GM19043 (cell line): ENCODE measurements around the gene PKMYT1.

Experiments used
- ATAC-seq: cut with Tn5 transposase; IDR thresholded peaks from one replicate; pipeline ENCODE4 v1.9.1; 2021; ENCODE audit warnings: low read depth; ENCODE audit not compliant: unreplicated experiment

Gene PKMYT1

DNA sequence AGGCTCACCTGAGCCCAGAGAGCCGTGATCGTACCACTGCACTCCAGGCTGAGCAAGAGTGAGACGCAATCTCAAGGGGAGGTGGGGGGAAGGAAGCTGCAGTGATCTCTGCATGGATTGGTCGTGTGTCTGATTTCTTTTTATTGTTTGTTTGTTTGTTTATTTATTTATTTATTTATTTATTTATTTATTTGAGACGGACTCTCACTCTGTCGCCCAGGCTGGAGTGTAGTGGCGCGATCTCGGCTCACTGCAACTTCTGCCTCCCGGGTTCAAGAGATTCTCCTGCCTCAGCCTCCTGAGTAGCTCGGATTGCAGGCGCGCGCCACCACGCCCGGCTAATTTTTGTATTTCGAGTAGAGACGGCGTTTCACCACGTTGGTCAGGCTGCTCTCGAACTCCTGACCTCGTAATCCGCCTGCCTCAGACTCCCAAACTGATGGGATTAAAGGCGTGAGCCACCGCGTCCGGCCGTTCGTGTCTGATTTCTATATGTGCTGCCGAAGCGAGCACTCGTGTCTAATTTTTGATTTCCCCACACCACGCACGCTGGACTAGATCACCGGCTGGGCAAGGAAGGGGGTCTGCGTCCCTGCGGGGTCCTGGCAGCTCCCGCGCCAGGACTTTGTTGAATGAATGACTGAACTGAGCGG is 39.5 kb upstream of the PKMYT1 start:
- no peak for ATAC-seq

DNA sequence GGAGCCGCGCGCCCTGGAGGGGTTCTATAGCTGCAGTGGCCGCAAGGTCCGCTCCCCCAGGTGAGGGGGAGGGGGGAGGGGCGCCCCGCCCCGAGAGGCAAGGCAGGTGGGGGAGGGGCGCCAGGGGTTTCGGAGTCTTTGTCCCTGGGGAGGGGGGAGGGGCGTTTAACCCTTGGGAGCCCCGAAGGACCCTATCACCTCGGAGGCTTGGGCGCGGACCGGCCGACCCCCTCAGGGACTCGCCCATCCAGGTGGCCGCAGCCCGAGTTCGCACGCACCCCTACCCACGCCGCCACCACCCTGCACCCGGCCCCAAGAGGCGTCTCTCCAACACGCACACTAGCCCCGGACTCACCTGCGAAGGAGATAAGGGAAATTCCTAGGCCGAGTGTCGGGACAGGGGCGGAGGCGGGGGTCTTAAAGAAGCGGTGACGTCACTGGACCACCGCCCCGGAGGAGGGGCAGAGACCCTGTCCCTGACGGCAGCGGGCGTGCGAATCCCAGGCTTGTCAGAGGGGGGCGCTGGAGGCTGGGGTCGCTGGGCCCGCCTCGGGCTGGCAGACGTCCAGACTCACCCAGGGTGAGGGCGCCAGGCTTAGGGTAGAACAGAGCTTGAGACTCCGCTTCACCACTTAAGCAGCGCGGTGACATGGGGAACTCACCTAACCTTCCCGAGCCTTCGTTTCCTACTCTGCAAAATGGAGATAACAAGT is 37.7 kb upstream of the PKMYT1 start, which contains the start of gene CLDN6:
CLDN6 (minus strand) TSS at position 390 of the 713 bp plus-strand sequence. CDS start 2,162 bp downstream, outside the sequence.
- ATAC-seq = no peak

DNA sequence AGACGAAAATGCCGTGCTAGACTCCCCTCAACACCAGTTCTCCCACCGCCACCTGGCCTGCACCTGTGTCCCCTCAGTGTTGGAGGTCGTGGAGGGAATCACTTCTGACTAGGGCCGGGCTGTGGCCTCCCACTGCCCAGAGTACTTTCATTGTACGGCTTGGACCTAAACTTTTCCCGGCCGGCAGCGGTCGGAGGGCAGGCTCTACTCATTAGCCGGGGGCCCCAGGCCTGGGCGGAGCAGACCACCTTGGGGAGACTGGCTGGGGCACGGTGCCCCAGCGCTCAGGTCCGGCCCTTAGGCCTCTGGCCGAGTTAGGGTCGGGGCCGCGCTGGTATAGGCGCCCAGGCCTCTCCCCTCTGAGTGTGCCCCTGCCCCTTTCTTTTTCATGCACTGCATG is 37.1 kb upstream of the PKMYT1 start:
- ATAC-seq = no peak

DNA sequence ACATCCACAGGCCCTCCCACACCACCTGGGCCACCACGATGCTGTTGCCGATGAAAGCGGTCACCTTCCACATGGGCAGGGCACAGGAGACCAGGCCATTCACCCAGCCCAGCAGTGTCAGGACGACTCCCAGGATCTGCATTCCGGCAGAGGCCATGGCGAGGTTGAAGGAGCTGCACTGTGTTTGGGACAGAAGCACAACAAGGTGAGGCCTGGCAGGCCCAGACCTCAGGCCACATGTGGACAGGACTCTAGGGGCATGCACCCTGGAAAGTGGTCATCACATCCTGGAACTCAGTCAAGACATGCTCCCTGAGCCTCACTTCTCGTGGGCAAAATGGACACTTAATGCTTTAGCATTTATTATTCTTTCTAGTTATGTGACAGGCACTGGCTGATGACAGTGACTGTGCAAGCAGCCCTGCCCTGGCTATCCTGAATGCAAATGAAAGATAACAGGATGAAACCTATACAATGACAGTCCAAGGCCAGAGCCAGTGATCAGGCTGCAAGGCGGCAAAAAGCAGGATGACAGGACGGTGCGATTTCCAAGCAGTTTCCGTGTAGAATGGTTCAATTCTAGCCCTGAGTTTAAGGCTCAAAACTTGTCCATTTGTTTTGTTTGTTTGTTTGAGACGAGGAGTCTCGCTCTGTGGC is 35.7 kb upstream of the PKMYT1 start:
- ATAC-seq = no peak

DNA sequence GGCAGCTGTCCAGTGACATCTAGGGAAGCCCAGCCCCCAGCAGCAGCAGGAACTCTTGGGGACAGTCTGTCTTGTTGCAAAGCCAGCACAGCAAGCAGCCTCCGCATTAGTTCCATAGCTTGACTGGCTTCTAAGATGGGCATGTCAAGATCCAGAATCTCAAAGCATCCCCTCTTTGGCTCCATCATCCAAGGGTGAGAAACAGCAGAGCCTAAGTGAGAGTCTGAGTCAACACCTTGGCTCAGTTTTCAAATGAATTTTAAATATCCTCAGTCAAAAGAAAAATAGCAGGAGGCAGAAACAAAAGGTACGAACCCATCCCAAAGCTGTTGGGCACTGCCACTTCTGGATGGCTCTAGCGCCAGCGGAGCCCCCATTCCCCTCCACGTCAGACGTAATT is 34.7 kb upstream of the PKMYT1 start:
- no peak for ATAC-seq

DNA sequence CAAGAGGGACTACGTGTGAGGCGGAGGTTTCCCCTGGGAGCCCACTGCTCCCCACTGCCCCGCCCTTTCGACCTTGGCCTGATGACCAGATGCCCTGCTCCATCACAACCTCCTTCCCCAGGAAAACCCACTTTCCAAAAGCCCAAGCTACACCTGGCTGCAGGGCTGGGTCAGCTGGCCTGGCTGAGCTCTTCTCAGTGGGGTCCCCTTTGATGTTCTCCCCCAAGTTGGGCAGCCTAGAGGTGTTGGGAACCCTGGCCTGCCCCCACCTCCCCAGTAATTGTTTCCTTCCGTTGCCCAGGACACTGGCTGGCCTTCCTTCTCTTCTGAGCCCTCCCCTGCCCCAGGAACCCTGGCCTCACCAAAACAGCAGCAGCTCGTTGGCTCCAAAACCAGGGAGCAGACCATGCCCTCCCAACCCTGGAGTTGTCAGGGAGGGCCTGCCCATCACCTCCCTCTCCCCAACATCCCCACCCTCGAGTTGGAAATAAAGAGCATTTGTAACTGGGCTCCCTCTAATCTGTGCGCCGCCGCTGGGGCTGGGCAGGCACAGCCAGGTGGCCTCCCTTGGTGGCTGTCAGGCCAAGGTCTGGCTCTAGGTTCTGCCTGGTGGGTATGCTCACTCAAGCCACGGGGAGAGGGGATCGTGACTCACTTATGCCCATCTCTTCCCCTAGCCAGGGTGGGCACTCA is 33.9 kb upstream of the PKMYT1 start:
- ATAC-seq = no peak

DNA sequence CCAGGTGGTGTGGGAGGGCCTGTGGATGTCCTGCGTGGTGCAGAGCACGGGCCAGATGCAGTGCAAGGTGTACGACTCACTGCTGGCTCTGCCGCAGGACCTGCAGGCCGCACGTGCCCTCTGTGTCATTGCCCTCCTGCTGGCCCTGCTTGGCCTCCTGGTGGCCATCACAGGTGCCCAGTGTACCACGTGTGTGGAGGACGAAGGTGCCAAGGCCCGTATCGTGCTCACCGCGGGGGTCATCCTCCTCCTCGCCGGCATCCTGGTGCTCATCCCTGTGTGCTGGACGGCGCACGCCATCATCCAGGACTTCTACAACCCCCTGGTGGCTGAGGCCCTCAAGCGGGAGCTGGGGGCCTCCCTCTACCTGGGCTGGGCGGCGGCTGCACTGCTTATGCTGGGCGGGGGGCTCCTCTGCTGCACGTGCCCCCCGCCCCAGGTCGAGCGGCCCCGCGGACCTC is 33.3 kb upstream of the PKMYT1 start:
- no peak for ATAC-seq

DNA sequence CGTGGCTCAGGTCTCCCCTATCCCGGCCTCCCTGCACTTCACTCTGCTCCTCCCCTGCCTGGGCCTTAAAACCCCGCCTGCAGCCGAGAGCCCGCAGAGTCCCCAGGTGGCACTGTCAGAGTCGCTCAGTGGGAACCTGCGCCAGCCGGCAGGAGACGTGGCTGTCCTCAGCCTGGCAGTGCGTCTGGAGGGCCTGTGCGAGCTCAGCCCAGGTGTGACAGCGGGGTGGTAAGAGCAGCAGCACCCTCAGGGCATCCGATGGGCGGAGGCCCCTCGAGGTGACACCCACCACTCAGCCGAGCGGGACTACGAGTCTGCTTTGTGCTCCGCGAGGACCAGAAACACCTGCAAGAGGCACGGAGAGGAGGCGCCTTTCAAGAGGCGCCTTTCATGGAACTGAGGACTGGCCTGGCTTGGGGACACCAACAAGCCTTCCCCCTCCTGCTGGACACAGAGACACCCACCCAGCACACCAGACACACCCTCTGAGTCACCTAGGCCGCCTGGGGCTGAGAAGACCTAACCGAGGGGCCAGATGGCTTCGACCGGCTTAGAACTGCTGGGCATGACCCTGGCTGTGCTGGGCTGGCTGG is 32.7 kb upstream of the PKMYT1 start, which contains the start of gene CLDN9:
CLDN9 (plus strand) TSS at position 96 of the 593 bp plus-strand sequence; CDS start at position 536, 440 bp downstream.
- no peak for ATAC-seq

DNA sequence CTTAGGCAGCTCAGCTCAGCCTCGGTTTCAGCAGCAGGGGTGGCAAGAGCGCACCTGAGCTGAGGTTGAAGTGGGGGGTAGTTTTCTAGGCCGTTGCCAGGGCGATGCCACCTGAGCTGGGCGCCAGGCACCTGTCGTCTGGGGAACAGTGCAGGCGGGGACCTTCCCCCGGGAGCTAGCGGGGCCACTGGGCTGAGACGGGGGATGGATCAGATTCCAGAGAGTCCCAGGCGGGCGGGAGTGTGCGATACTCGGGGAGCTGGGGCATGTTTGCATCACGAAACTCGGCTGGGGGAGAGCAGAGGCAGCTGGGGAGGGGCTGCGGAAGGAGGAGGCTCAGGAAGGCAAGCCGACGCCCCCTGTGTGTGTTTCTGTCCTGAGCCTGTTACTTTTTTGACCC is 32.0 kb upstream of the PKMYT1 start:
- no peak for ATAC-seq

DNA sequence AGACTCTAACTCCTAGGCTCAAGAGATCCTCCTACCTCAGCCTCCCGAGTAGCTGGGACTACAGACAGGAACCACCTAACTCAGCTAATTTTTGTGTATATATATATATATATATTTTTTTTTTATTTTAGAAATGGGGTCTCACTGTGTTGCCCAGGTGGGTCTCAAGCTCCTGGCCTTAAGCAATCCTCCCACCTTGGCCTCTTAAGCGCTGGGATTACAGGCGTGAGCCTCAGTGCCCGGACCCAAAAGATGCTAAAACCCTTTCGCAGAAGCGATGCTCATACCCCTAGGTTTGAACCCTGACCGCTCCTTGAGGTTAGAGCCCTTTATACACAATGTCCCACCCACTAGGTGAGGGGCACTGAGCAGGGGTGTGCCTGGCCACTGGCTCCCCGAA is 30.3 kb upstream of the PKMYT1 start:
- ATAC-seq = no peak

DNA sequence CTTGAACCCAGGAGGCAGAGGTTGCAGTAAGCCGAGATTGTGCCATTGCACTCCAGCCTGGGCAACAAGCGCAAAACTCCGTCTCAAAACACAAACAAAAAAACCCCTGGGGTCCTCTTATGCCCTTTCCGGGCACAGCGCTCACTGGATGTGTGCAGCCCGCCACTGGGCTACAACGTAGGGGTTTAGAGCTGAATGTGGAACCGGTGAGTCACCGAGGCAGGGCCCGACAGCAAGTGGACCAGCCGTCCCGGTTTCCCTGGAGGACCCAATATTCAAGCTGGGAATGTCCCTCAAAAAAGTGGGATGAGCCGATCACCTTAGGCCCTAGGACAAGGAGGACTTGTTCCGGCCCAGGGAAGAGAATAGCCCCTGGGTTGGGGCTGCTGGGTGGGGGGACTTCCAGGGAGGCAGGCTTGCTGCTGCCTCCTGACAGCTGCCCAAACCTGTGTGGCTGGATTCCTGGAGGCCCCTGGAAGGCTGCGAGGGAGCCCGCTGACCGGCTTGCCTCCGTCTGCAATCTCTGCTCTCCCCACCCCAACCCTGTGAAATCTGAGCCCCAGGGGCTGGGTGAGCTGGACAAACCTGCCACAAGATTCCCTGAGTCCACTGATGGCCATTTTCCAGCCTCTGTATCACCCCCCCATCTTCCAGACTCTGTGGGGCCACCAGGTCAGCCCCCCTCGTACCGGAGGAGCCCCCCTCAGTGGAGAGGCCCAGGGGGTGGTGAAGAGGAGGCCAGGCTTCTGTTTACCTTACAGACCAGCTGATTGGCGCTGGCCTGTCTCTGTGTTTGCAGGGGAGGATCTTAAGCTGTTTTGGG is 29.5 kb upstream of the PKMYT1 start:
- ATAC-seq = no peak

DNA sequence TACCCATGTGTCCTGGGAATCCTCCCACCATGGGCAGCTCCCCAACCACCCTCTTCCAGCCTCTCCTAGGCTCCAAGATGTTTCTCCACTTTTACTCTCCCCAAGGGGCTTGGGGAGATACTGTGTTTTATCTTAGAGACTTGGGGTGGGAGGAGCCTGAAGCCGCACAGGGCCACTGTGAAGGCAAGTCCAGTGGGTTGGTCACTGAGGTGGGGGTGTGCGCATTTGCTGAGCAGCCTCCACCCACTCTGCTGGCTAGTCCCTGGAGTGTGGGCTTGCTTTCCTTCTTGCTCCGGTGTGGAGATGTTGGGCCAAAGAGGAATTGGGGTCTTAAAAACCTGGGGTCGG is 28.4 kb upstream of the PKMYT1 start:
- ATAC-seq = no peak

DNA sequence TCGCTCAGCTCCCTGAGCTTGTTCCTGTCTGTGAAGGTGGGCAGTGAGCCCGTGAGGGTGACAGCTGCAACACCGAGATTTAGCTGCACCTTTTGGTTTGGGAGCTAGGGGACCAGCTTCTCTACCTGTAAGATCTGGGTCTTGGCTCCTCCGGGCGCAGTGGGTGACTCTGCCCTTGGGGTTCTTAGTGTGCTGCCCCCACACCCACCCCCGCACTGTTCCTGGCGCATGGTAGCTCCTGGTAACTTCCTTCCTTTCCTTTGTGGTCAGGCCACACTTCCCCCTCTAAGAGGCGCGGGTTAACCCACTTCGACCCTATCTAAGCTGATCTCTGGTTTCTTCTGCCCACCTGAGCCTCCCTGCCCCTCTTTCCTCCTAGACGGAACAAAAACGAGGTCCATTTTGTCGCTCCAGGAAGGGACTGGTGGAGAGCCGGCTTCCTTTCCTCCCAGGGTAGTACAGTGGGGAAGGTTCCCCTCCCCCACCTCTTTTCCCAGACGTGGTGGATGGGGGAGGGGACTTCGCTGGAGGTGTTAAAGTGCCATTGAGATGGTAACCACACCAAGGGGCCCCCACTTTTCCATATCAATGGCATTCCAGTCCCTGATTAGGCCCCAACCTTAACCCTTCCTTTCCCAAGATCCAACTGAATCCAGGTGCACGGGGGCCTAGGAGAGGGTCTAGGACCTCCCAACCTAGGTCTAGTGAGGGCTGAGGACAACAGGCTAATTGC is 27.9 kb upstream of the PKMYT1 start:
- no peak for ATAC-seq

DNA sequence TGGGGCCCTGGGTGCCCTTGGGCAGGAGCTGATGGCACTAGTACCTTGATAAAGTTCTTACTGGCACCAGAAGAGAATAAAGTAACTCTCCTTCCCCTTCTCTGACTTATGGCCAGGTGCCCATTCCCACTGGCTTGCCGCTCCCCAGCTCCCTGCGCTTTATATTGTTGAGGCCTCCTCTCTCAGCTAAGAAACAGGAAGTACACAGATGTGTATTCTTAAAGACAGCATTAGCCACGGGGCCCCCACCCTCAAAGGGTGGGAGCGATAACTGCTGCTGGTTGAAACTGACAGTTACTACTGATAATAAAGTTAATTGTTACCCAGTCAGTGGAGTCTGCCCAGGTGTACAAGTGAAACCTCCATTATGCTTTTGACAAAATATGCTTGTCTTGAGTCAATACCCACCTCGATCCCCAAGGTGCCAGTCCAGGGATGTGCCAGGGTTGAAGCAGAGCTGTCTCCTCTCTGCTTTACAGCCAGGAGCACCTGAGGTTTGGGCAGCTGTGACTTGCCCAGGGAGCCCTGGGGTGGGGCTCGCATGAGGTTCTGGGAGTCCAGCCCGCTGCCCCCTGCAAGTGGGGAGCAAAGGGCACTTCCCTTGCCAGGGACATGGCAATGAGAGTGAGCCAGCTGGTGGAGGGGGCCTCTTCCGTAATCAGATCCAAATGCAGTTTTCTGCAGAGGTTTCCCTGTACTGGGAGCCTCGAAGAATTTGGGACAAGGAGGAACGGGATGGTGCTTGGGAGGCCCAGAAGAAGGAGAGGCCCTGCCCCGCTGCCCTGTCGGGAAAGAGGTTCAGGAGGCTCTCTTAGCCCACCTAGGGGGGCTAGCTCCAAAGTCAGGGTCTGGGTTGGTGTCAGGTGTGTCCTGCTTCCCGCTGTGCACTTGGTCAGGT is 27.1 kb upstream of the PKMYT1 start:
- ATAC-seq = no peak

DNA sequence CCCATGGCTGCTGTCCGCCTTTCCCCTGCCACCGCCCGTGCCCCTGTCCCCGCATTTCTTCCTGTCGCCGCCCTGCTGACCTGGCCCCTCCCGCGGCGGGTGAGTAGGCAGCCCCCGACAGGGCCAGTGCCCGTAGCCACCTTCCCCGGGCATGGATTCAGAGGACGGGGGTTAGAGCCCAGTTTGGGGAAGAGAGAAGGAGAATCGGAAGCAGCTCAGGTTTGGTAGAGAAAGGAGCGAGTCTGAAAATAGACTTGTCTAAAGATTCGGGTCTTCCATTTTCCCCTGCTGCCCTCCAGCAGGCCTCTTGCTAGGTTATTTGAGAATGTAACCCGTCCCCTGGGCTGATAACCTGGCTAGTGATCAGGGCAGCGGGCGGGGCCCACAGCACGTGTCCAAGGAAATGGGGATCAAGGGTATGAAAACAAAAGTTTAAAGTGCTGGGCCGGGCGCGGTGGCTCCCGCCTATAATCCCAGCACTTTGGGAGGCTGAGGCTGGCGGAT is 24.6 kb upstream of the PKMYT1 start:
- ATAC-seq = no peak

DNA sequence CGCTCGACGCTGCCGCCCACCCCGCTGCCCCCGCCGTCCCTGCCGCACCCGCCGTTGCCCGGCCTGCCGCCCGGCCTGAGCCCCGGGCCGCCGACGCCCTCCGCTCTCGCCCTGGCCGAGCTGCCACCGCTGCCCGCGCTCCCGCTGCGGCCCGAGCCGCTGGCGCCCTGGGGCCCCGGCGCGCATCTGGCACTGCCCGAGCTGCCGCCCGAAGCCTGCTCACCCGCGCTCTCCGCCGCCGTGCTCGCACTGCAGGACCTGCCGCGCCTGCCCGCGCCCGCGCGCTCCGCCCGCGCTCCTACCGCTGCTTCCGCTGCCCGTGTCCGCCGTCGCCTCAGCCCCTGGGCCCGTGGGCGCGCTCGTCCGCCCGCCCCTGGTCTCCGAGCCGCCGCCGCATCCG is 24.1 kb upstream of the PKMYT1 start:
- peak; percentile 10 for ATAC-seq

DNA sequence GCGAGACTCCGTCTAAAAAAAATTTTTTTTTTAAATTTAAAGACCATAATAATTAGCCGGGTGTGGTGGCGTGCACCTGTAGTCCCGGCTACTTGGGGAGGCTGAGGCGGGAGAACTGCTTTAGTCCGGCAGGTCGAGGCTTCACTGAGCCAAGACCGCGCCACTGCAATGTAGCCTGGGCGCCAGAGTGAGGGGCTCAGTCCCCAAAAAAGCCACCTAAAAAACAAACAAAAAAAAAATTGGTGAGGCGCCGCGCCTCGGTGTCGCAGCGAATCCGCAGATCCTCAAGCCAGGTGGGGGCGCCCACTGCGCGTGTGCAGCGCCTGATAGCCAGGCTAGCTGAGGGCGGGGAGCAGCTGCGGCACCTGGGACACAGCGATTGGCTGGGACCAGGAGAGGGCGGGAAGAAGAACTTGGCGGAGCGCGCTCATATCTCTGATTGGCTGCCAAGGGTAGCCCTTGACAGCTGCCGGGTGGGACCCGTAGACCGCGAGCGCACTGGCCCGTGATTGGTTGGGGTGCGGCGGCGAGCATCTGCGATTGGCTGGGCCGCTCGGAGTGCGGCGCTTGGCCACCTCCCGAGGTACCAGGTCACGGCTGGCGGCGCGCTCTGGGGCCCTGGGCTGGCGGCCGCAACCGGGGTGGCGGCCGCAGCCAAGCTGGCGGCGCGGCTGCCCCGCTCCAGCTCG is 23.5 kb upstream of the PKMYT1 start:
- ATAC-seq = peak; percentile 96
